K562 (cell line): Measurements from ENCODE around the gene CBX4. TPM values are rescaled to one million over a fixed set of nuclear protein-coding genes. Genes with fewer than 3 reads are reported as not detected.

ENCODE experiments used
- BHLHE40 ChIP-seq: IDR thresholded peaks from 2 replicates; pipeline ENCODE4 v1.6.1; 2011; ENCODE audit warnings: low read length, improper control_type of control experiment
- CTBP1 ChIP-seq: fragments of 450-650 bp; IDR thresholded peaks from 2 replicates; pipeline ENCODE4 v1.6.1; 2016; ENCODE audit warnings: borderline replicate concordance
- HCFC1 ChIP-seq: IDR thresholded peaks from 2 replicates; pipeline ENCODE4 v1.6.1; 2012; ENCODE audit warnings: low read depth, low read length, improper control_type of control experiment
- HLTF ChIP-seq: fragments of 450-650 bp; IDR thresholded peaks from 2 replicates; pipeline ENCODE4 v1.6.1; 2016
- NCOR1 ChIP-seq: fragments of 450-650 bp; IDR thresholded peaks from 2 replicates; pipeline ENCODE4 v1.6.1; 2016; ENCODE audit warnings: mild to moderate bottlenecking, moderate library complexity
- POLR2AphosphoS2 ChIP-seq: IDR thresholded peaks from 2 replicates; pipeline ENCODE4 v1.6.1; 2012; ENCODE audit warnings: low read length, improper control_type of control experiment
- POLR2B ChIP-seq: fragments of 450-650 bp; IDR thresholded peaks from 2 replicates; pipeline ENCODE4 v1.6.1; 2018; ENCODE audit warnings: low read depth; ENCODE audit not compliant: partially characterized antibody
- PRPF4 ChIP-seq: fragments of 200-400 bp; formaldehyde crosslinking; IDR thresholded peaks from one replicate; pipeline ENCODE4 v1.6.1; 2017; ENCODE audit warnings: low read length, low read depth, mild to moderate bottlenecking; ENCODE audit not compliant: insufficient read depth, poor library complexity, severe bottlenecking
- SIN3A ChIP-seq, 2 experiments: fragments of 150-350 bp in 1 of 2; IDR thresholded peaks; 2 replicates each; pipeline ENCODE4 v1.6.1; 2011 to 2016; ENCODE audit warnings: borderline replicate concordance in 2 of 2, low read depth in 2 of 2, low read length in 2 of 2, mild to moderate bottlenecking in 2 of 2, moderate library complexity in 2 of 2; ENCODE audit not compliant: control insufficient read depth in 1 of 2
- TGIF2 ChIP-seq: sonication (generic); formaldehyde crosslinking; IDR thresholded peaks from 2 replicates; pipeline ENCODE4 v1.8.1; 2022; ENCODE audit warnings: mild to moderate bottlenecking, missing genetic modification reagents, moderate library complexity
- WHSC1 ChIP-seq: IDR thresholded peaks from one replicate; pipeline ENCODE4 v1.6.1; 2012; ENCODE audit warnings: low read length, control low read depth, inconsistent platforms
- ZFX ChIP-seq: sonication (generic); formaldehyde crosslinking; IDR thresholded peaks from 2 replicates; pipeline ENCODE4 v1.8.0; 2022; ENCODE audit warnings: mild to moderate bottlenecking, missing genetic modification reagents, moderate library complexity
- polyA plus RNA-seq, 8 experiments: library from polyadenylated mRNA; depleted of rRNA in 4 of 8; stranded (reverse) in 5 of 8; unstranded in 3 of 8; fragments of >200 nt; fragmentation: Nextera tagmentation in 2 of 8; fragmentation: Illumina TruSeq in 1 of 8; extraction: Ambion mirVana in 2 of 8; extraction: Trizol in 1 of 8; gene quantifications; 2 replicates each; pipeline versions ENCODE4 v1.2.1 to v1.2.3, GENCODE V29; 2011 to 2014; ENCODE audit warnings: inconsistent platforms in 1 of 8, missing spikeins in 1 of 8
- total RNA-seq, 7 experiments: library from RNA; depleted of rRNA in 6 of 7; stranded (reverse); fragments of >200 nt in 6 of 7; fragmentation: Illumina TruSeq in 2 of 7; extraction: Trizol in 2 of 7; gene quantifications; 2 replicates each; pipeline versions ENCODE4 v1.2.1 to v1.2.3, GENCODE V29; 2011 to 2021; ENCODE audit warnings: low replicate concordance in 1 of 7
- TF ChIP-seq, protein P1 (sequence below): fragments of 450-650 bp; IDR thresholded peaks from 2 replicates; pipeline ENCODE4 v1.6.1; 2018; ENCODE audit not compliant: partially characterized antibody
- TF ChIP-seq, protein P2 (sequence below): fragments of 250-450 bp; sonication (Bioruptor Pico); IDR thresholded peaks from 2 replicates; pipeline ENCODE4 v1.5.0; 2021
- TF ChIP-seq, protein P3 (sequence below): fragments of 250-450 bp; sonication (Bioruptor Pico); IDR thresholded peaks from 2 replicates; pipeline ENCODE4 v1.5.0; 2022; ENCODE audit warnings: mild to moderate bottlenecking
- TF ChIP-seq, protein P4 (sequence below): IDR thresholded peaks from 2 replicates; pipeline ENCODE4 v1.6.1; 2016; ENCODE audit warnings: missing genetic modification characterization, missing compliant biosample characterization
- TF ChIP-seq, protein P5 (sequence below): fragments of 450-650 bp; IDR thresholded peaks from 2 replicates; pipeline ENCODE4 v1.6.1; 2017; ENCODE audit warnings: antibody characterized with exemption

CBX4 gene
- total and polyA plus RNA-seq, 9 of the 15 experiments (the other 6 are each of a cell fraction or from before 2014, with no cell fraction given), result 0.98 to 50.5 (median 10.0) TPM

DNA sequence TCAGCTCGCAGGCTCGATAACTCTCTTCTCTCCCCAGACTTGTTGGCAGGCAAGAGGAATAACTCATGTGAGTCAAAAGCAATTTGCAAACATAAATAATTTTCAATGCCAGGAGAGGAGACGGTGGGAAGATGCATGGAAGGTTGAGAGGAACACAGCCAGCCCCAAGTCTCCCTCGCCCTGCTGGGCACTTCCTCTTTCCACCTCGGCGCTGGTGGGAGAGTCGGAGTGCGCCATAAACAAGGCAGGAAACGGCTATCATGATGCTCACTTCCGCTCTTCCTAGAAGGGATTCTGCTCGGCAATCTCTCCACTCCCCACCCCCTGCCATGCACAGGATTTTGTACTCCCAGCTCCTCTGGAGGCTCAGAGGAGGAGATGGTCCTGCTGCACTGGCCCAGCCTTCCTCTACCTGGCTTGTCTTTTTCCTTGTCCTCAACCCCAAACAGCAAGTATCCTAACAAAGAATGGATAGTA lies 13.0 kb downstream of the CBX4 start (continued):
- TF ChIP-seq POLR2AphosphoS2 (peak; percentile 63; the same call in 1 of the 2 replicates), PRPF4 (no peak), BHLHE40 (peak; percentile 26; the same call in 1 of the 2 replicates), CTBP1 (peak; percentile 85; the same call in 1 of the 2 replicates), TGIF2 (no peak), WHSC1 (no peak), POLR2B (peak; percentile 60), SIN3A (IDR thresholded peaks at IDR 0.05; ENCODE audit: borderline replicate concordance in 2 of 2, control insufficient read depth in 1 of 2, low read depth in 2 of 2, low read length in 2 of 2) (0 out of 4 replicates have a peak, but pooled peaks have one; percentile 0 to 20), HCFC1 (no peak; the same call in 1 of the 2 replicates), NCOR1 (peak; percentile 54), HLTF (no peak), ZFX (CRISPR knock-in tag) (peak; percentile 63)
- TF ChIP-seq, protein P1, sequence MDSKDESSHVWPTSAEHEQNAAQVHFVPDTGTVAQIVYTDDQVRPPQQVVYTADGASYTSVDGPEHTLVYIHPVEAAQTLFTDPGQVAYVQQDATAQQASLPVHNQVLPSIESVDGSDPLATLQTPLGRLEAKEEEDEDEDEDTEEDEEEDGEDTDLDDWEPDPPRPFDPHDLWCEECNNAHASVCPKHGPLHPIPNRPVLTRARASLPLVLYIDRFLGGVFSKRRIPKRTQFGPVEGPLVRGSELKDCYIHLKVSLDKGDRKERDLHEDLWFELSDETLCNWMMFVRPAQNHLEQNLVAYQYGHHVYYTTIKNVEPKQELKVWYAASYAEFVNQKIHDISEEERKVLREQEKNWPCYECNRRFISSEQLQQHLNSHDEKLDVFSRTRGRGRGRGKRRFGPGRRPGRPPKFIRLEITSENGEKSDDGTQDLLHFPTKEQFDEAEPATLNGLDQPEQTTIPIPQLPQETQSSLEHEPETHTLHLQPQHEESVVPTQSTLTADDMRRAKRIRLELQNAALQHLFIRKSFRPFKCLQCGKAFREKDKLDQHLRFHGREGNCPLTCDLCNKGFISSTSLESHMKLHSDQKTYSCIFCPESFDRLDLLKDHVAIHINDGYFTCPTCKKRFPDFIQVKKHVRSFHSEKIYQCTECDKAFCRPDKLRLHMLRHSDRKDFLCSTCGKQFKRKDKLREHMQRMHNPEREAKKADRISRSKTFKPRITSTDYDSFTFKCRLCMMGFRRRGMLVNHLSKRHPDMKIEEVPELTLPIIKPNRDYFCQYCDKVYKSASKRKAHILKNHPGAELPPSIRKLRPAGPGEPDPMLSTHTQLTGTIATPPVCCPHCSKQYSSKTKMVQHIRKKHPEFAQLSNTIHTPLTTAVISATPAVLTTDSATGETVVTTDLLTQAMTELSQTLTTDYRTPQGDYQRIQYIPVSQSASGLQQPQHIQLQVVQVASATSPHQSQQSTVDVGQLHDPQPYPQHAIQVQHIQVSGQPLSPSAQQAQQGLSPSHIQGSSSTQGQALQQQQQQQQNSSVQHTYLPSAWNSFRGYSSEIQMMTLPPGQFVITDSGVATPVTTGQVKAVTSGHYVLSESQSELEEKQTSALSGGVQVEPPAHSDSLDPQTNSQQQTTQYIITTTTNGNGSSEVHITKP, result peak; percentile 63
- TF ChIP-seq, protein P2, sequence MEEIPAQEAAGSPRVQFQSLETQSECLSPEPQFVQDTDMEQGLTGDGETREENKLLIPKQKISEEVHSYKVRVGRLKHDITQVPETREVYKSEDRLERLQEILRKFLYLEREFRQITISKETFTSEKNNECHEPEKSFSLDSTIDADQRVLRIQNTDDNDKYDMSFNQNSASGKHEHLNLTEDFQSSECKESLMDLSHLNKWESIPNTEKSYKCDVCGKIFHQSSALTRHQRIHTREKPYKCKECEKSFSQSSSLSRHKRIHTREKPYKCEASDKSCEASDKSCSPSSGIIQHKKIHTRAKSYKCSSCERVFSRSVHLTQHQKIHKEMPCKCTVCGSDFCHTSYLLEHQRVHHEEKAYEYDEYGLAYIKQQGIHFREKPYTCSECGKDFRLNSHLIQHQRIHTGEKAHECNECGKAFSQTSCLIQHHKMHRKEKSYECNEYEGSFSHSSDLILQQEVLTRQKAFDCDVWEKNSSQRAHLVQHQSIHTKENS (CRISPR knock-in tag), result no peak
- TF ChIP-seq, protein P3, sequence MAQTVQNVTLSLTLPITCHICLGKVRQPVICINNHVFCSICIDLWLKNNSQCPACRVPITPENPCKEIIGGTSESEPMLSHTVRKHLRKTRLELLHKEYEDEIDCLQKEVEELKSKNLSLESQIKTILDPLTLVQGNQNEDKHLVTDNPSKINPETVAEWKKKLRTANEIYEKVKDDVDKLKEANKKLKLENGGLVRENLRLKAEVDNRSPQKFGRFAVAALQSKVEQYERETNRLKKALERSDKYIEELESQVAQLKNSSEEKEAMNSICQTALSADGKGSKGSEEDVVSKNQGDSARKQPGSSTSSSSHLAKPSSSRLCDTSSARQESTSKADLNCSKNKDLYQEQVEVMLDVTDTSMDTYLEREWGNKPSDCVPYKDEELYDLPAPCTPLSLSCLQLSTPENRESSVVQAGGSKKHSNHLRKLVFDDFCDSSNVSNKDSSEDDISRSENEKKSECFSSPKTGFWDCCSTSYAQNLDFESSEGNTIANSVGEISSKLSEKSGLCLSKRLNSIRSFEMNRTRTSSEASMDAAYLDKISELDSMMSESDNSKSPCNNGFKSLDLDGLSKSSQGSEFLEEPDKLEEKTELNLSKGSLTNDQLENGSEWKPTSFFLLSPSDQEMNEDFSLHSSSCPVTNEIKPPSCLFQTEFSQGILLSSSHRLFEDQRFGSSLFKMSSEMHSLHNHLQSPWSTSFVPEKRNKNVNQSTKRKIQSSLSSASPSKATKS, result 0 out of 2 replicates have a peak, but pooled peaks have one; percentile 14
- TF ChIP-seq, protein P4, sequence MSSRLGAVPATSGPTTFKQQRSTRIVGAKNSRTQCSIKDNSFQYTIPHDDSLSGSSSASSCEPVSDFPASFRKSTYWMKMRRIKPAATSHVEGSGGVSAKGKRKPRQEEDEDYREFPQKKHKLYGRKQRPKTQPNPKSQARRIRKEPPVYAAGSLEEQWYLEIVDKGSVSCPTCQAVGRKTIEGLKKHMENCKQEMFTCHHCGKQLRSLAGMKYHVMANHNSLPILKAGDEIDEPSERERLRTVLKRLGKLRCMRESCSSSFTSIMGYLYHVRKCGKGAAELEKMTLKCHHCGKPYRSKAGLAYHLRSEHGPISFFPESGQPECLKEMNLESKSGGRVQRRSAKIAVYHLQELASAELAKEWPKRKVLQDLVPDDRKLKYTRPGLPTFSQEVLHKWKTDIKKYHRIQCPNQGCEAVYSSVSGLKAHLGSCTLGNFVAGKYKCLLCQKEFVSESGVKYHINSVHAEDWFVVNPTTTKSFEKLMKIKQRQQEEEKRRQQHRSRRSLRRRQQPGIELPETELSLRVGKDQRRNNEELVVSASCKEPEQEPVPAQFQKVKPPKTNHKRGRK (tag), result no peak
- TF ChIP-seq, protein P5, sequence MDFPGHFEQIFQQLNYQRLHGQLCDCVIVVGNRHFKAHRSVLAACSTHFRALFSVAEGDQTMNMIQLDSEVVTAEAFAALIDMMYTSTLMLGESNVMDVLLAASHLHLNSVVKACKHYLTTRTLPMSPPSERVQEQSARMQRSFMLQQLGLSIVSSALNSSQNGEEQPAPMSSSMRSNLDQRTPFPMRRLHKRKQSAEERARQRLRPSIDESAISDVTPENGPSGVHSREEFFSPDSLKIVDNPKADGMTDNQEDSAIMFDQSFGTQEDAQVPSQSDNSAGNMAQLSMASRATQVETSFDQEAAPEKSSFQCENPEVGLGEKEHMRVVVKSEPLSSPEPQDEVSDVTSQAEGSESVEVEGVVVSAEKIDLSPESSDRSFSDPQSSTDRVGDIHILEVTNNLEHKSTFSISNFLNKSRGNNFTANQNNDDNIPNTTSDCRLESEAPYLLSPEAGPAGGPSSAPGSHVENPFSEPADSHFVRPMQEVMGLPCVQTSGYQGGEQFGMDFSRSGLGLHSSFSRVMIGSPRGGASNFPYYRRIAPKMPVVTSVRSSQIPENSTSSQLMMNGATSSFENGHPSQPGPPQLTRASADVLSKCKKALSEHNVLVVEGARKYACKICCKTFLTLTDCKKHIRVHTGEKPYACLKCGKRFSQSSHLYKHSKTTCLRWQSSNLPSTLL, result no peak
